WTC11 (cell line): Measurements from ENCODE around the gene EMX1. TPM values are rescaled to one million over a fixed set of nuclear protein-coding genes. Genes with fewer than 3 reads are reported as not detected.

Source experiments
- ATAC-seq: fragments of 200-7000 bp; cut with Tn5 transposase; 2 replicates; pipeline ENCODE4 v1.10.0; 2021; ENCODE audit warnings: mild to moderate bottlenecking, moderate library complexity
- CTCF ChIA-PET: fragments of 300-600 bp; sonication (Branson Sonifier 250); formaldehyde crosslinking; loops from one replicate; lab custom pipeline; 2021; ENCODE audit warnings: antibody characterized with exemption; lab: Charles Lee
- POLR2A ChIA-PET: fragments of 350-600 bp; sonication (Branson Sonifier 250); formaldehyde crosslinking; loops from one replicate; lab custom pipeline; 2021; ENCODE audit warnings: antibody characterized with exemption; lab: Charles Lee
- DNase-seq: peaks from one replicate; pipeline ENCODE4 v3.0.0; 2021; ENCODE audit warnings: low spot score
- H3K27ac Mint-ChIP-seq: 2 replicates; pipeline ENCODE4 v1.8.0; 2021; ENCODE audit warnings: mixed read lengths
- H3K27me3 Mint-ChIP-seq: 2 replicates; pipeline ENCODE4 v1.8.0; 2021; ENCODE audit warnings: low read depth, mild to moderate bottlenecking, moderate library complexity, mixed read lengths
- H3K36me3 Mint-ChIP-seq: 2 replicates; pipeline ENCODE4 v1.8.0; 2021; ENCODE audit warnings: mixed read lengths
- H3K4me1 Mint-ChIP-seq: 2 replicates; pipeline ENCODE4 v1.8.0; 2022; ENCODE audit warnings: mixed read lengths
- H3K4me3 Mint-ChIP-seq: 2 replicates; pipeline ENCODE4 v1.8.0; 2021; ENCODE audit warnings: mild to moderate bottlenecking, moderate library complexity, mixed read lengths
- H3K9me3 Mint-ChIP-seq: 2 replicates; pipeline ENCODE4 v1.8.0; 2021; ENCODE audit warnings: mixed read lengths
- GRHL2 ChIP-seq: fragments of 250-450 bp; sonication (Bioruptor Pico); IDR thresholded peaks from 2 replicates; pipeline ENCODE4 v1.8.0; 2022; ENCODE audit warnings: mild to moderate bottlenecking, moderate library complexity; ENCODE audit not compliant: insufficient replicate concordance, severe bottlenecking
- KAT7 ChIP-seq: sonication (generic); formaldehyde crosslinking; IDR thresholded peaks from 2 replicates; pipeline ENCODE4 v1.8.1; 2023; ENCODE audit warnings: missing genetic modification reagents, mild to moderate bottlenecking, borderline replicate concordance
- MLX ChIP-seq: sonication (generic); formaldehyde crosslinking; IDR thresholded peaks from 2 replicates; pipeline ENCODE4 v1.8.1; 2023; ENCODE audit warnings: mild to moderate bottlenecking, missing genetic modification reagents, moderate library complexity
- SP1 ChIP-seq: sonication (generic); formaldehyde crosslinking; conservative IDR thresholded peaks from 2 replicates; pipeline ENCODE4 v1.8.1; 2022; ENCODE audit warnings: missing genetic modification reagents
- total RNA-seq: library from RNA; stranded (reverse); gene quantifications from 3 replicates; pipeline ENCODE4 v1.2.3, GENCODE V29; 2021
- TF ChIP-seq, protein P1 (sequence below): sonication (generic); formaldehyde crosslinking; IDR thresholded peaks from 2 replicates; pipeline ENCODE4 v1.8.1; 2023; ENCODE audit warnings: mild to moderate bottlenecking, missing genetic modification reagents

The EMX1 gene
- total RNA-seq, 1 experiment from 2014 or later, result 3.8 TPM

DNA sequence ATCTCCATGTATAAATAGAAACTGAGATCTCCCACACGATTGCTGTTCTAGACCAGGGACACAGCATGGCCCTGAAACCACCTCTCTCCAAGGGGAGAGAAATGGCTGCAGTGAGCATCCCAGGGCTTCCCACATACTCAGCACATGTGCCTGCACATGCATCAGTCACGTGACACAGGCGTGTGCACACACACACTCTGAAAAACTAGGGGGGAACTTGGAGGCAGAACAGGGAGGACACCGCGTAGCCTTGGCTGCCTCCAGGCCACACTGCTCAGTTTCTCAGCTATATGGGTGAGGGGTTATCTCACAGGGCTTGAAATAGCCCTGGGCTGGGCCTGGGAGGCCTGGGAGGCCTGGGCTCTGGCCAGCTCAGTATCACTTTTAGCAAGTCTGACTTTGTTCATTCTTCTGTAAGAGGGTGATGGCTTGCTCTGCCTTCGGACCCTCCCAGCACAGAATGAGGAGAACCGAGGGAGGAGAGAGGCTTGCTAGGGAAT, 66.9 kb downstream of the EMX1 start:
- POLR2A ChIA-PET, result no interaction called here
- peak overlapping the region; percentile 39; the same call in 1 of the 2 replicates for H3K27ac Mint-ChIP-seq
- H3K27me3 Mint-ChIP-seq, result no peaks in the 10 kb centered on the region
- CTCF ChIA-PET, result interaction anchor here (0.9 to 2.4 kb wide), 5 partner anchors 9 to 193 kb away, joined by 3 to 10 read pairs (median 9); no protein-coding TSS in a partner anchor
- DNase-seq (no peak), ATAC-seq (no peak)
- peaks cover 13% of the 10 kb centered on the region for H3K4me1 Mint-ChIP-seq
- H3K36me3 Mint-ChIP-seq, result no peaks in the 10 kb centered on the region; the same call in 1 of the 2 replicates
- H3K4me3 Mint-ChIP-seq, result no peak overlapping the region
- H3K9me3 Mint-ChIP-seq, result no peaks in the 10 kb centered on the region
- TF ChIP-seq GRHL2 (CRISPR knock-in tag) (no peak), SP1 (no peak), KAT7 (CRISPR knock-in tag) (no peak), MLX (no peak)
- TF ChIP-seq, protein P1, sequence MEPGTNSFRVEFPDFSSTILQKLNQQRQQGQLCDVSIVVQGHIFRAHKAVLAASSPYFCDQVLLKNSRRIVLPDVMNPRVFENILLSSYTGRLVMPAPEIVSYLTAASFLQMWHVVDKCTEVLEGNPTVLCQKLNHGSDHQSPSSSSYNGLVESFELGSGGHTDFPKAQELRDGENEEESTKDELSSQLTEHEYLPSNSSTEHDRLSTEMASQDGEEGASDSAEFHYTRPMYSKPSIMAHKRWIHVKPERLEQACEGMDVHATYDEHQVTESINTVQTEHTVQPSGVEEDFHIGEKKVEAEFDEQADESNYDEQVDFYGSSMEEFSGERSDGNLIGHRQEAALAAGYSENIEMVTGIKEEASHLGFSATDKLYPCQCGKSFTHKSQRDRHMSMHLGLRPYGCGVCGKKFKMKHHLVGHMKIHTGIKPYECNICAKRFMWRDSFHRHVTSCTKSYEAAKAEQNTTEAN (CRISPR knock-in tag), result no peak

Other genes starting within 250 kb of the EMX1 start
- gene EXOC6B, start 91.5 kb upstream of the EMX1 start, total RNA-seq, result 33.7 to 38.1 TPM (median 37.7 TPM) in 3 replicates
- gene SPR, start 30.1 kb upstream of the EMX1 start, total RNA-seq, result 9.4 to 13.2 TPM (median 13.0 TPM) in 3 replicates
- gene SFXN5, start 154.2 kb downstream of the EMX1 start, total RNA-seq, result 23.1 to 25.9 TPM (median 23.6 TPM) in 3 replicates
- gene RAB11FIP5, start 195.4 kb downstream of the EMX1 start, total RNA-seq, result 14.0 to 16.0 TPM (median 14.3 TPM) in 3 replicates